GM12878 (cell line): ENCODE results near the gene HMCN1. TPM values are rescaled to one million over a fixed set of nuclear protein-coding genes. Genes with fewer than 3 reads are reported as not detected.

Experiments used
- ATAC-seq: fragments of 200-7000 bp; cut with Tn5 transposase; 3 replicates; pipeline ENCODE4 v1.9.1; 2020; ENCODE audit warnings: mild to moderate bottlenecking, moderate library complexity
- BruUV-seq: library from RNA; stranded (reverse); fragments of 400-500 nt; replicated peaks from 2 replicates; lab custom pipeline; 2021; lab: Mats Ljungman, UMichigan
- CTCF ChIA-PET: fragments of 300-600 bp; sonication (Branson Sonifier 250); formaldehyde crosslinking; extraction: SDS; loops from one replicate; lab custom pipeline; 2021; ENCODE audit warnings: inconsistent platforms; lab: Yijun Ruan, JAX
- POLR2A ChIA-PET: fragments of 350-600 bp; formaldehyde crosslinking; extraction: SDS; loops from one replicate; lab custom pipeline; 2021; ENCODE audit warnings: inconsistent platforms; lab: Charles Lee
- RAD21 ChIA-PET: fragments of 300-600 bp; sonication (Branson Sonifier 250); formaldehyde crosslinking; loops from one replicate; lab custom pipeline; 2023; ENCODE audit warnings: antibody characterized with exemption; ENCODE audit not compliant: unreplicated experiment; lab: Charles Lee
- SMC1A ChIA-PET: fragments of 300-600 bp; sonication (Branson Sonifier 250); formaldehyde crosslinking; loops from one replicate; lab custom pipeline; 2023; ENCODE audit not compliant: unreplicated experiment, uncharacterized antibody; lab: Charles Lee
- DNase-seq: peaks from one replicate; pipeline ENCODE4 v3.0.0-alpha.2; 2011; ENCODE audit warnings: low read depth, low spot score
- FAIRE-seq: peaks from 3 replicates; lab custom pipeline; 2011; peaks lifted over from hg19 to GRCh38; lab: Jason Lieb, UNC
- H2AFZ ChIP-seq: 2 replicates; pipeline ENCODE4 v1.6.0; 2011; ENCODE audit warnings: low read depth, low read length, control low read depth; ENCODE audit not compliant: control insufficient read depth
- H3K27ac ChIP-seq: 2 replicates; pipeline ENCODE4 v1.5.1; 2011; ENCODE audit warnings: control low read depth; ENCODE audit not compliant: control insufficient read depth, insufficient read depth
- H3K27me3 ChIP-seq, 2 experiments: replicated peaks in 1 of 2; 2 replicates each; pipeline versions ENCODE4 v1.6.0 to v1.6.1; 2011; ENCODE audit warnings: low read length in 1 of 2; ENCODE audit not compliant: control insufficient read depth in 2 of 2, insufficient read depth in 2 of 2
- H3K36me3 ChIP-seq, 2 experiments: 2 replicates each; pipeline ENCODE4 v1.5.1; 2011; ENCODE audit warnings: low read length in 1 of 2; ENCODE audit not compliant: control insufficient read depth in 2 of 2, insufficient read depth in 2 of 2
- H3K4me1 ChIP-seq: 2 replicates; pipeline ENCODE4 v1.6.1; 2011; ENCODE audit warnings: mild to moderate bottlenecking, low read length, moderate library complexity, mixed read lengths; ENCODE audit not compliant: control insufficient read depth, insufficient read depth
- H3K4me2 ChIP-seq: 2 replicates; pipeline ENCODE4 v1.6.0; 2011; ENCODE audit warnings: control low read depth; ENCODE audit not compliant: control insufficient read depth, insufficient read depth
- H3K4me3 ChIP-seq: fragments of 200-600 bp; sonication (generic); 2 replicates; pipeline ENCODE4 v1.5.1; 2016
- H3K79me2 ChIP-seq: 2 replicates; pipeline ENCODE4 v1.6.0; 2011; ENCODE audit warnings: low read length; ENCODE audit not compliant: control insufficient read depth, insufficient read depth
- H3K9ac ChIP-seq: 2 replicates; pipeline ENCODE4 v1.8.0; 2011; ENCODE audit warnings: low read length, control low read depth, mixed read lengths; ENCODE audit not compliant: control insufficient read depth, insufficient read depth
- H3K9me3 ChIP-seq: replicated peaks from 3 replicates; pipeline ENCODE4 v1.5.1; 2011; ENCODE audit warnings: mild to moderate bottlenecking, low read length; ENCODE audit not compliant: control insufficient read depth, insufficient read depth
- H4K20me1 ChIP-seq: 2 replicates; pipeline ENCODE4 v1.6.0; 2011; ENCODE audit not compliant: control insufficient read depth, insufficient read depth
- FOXM1 ChIP-seq: IDR thresholded peaks from 2 replicates; pipeline ENCODE4 v1.6.1; 2012; ENCODE audit warnings: low read depth, mild to moderate bottlenecking, inconsistent platforms, low read length, moderate library complexity
- MYB ChIP-seq: fragments of 150-350 bp; IDR thresholded peaks from 2 replicates; pipeline ENCODE4 v1.6.1; 2014; ENCODE audit warnings: mild to moderate bottlenecking, low read depth, low read length, borderline replicate concordance
- NFXL1 ChIP-seq: fragments of 450-650 bp; IDR thresholded peaks from 2 replicates; pipeline ENCODE4 v1.6.1; 2017; ENCODE audit warnings: antibody characterized with exemption, mild to moderate bottlenecking, borderline replicate concordance
- POLR2AphosphoS5 ChIP-seq: IDR thresholded peaks from 2 replicates; pipeline ENCODE4 v1.6.1; 2011; ENCODE audit warnings: mild to moderate bottlenecking, low read length, inconsistent platforms
- POU2F2 ChIP-seq: IDR thresholded peaks from 3 replicates; pipeline ENCODE4 v1.6.1; 2011; ENCODE audit warnings: low read depth, mild to moderate bottlenecking, low read length, borderline replicate concordance
- SIN3A ChIP-seq: IDR thresholded peaks from 2 replicates; pipeline ENCODE4 v1.6.1; 2012; ENCODE audit warnings: low read depth, low read length, improper control_type of control experiment
- SP1 ChIP-seq: IDR thresholded peaks from one replicate; pipeline ENCODE4 v1.6.1; 2011; ENCODE audit warnings: low read depth, low read length
- ZBED1 ChIP-seq: IDR thresholded peaks from 2 replicates; pipeline ENCODE4 v1.6.1; 2016; ENCODE audit warnings: borderline replicate concordance
- ZNF24 ChIP-seq: fragments of 450-650 bp; IDR thresholded peaks from 2 replicates; pipeline ENCODE4 v1.6.1; 2017; ENCODE audit warnings: antibody characterized with exemption, mild to moderate bottlenecking
- ZZZ3 ChIP-seq: IDR thresholded peaks from 2 replicates; pipeline ENCODE4 v1.6.1; 2011; ENCODE audit warnings: low read depth; ENCODE audit not compliant: control insufficient read depth, insufficient read length
- WGBS: methylation state at CpG from one replicate; pipeline ENCODE4 v1.1.6; 2016; ENCODE audit warnings: low lambda C conversion rate; ENCODE audit not compliant: insufficient replicate concordance, insufficient coverage; ENCODE audit errors: missing lambda C conversion rate; 5-methylcytosine and 5-hydroxymethylcytosine counted together
- in situ Hi-C: fragments of 300-500 bp; cut with MboI; formaldehyde crosslinking; loops from 9 replicates; pipeline ENCODE4 v1.14.3; 2018; ENCODE audit warnings: mixed read lengths
- intact Hi-C: fragments of 100-400 bp; cut with micrococcal nuclease; formaldehyde crosslinking; loops from one replicate; pipeline ENCODE4 v1.14.2; 2022; ENCODE audit not compliant: unreplicated experiment
- polyA plus RNA-seq, 11 experiments: library from polyadenylated mRNA; depleted of rRNA in 4 of 11; unstranded in 6 of 11; stranded (reverse) in 5 of 11; fragments of >200 nt; fragmentation: Nextera tagmentation in 4 of 11; fragmentation: Illumina TruSeq in 1 of 11; extraction: Ambion mirVana in 4 of 11; extraction: Trizol in 1 of 11; gene quantifications; 1 replicate in 1 of 11; 2 replicates in 10 of 11; pipeline versions ENCODE4 v1.2.1 to v1.2.3, GENCODE V29; 2011 to 2016; ENCODE audit warnings: inconsistent platforms in 2 of 11, missing spikeins in 2 of 11, low read depth in 1 of 11
- total RNA-seq, 4 experiments: library from RNA; depleted of rRNA in 3 of 4; stranded (reverse); fragments of >200 nt in 3 of 4; fragmentation: Illumina TruSeq in 1 of 4; extraction: Trizol in 1 of 4; gene quantifications; 2 replicates each; pipeline versions ENCODE4 v1.2.1 to v1.2.3, GENCODE V29; 2013 to 2021
- TF ChIP-seq, protein P1 (sequence below): IDR thresholded peaks from 2 replicates; pipeline ENCODE4 v1.6.1; 2011; ENCODE audit warnings: low read depth, low read length, improper control_type of control experiment, borderline replicate concordance
- TF ChIP-seq, protein P2 (sequence below): fragments of 450-650 bp; IDR thresholded peaks from 2 replicates; pipeline ENCODE4 v1.6.1; 2017; ENCODE audit warnings: mild to moderate bottlenecking, moderate library complexity
- TF ChIP-seq, protein P3 (sequence below): IDR thresholded peaks from 2 replicates; pipeline ENCODE4 v1.6.1; 2012; ENCODE audit warnings: low read depth, low read length, improper control_type of control experiment

The HMCN1 gene
- total and polyA plus RNA-seq, 10 of the 15 experiments (the other 5 are each of a cell fraction or from before 2014, with no cell fraction given), result under 0.01 to 0.07 TPM; not detected in 8

DNA sequence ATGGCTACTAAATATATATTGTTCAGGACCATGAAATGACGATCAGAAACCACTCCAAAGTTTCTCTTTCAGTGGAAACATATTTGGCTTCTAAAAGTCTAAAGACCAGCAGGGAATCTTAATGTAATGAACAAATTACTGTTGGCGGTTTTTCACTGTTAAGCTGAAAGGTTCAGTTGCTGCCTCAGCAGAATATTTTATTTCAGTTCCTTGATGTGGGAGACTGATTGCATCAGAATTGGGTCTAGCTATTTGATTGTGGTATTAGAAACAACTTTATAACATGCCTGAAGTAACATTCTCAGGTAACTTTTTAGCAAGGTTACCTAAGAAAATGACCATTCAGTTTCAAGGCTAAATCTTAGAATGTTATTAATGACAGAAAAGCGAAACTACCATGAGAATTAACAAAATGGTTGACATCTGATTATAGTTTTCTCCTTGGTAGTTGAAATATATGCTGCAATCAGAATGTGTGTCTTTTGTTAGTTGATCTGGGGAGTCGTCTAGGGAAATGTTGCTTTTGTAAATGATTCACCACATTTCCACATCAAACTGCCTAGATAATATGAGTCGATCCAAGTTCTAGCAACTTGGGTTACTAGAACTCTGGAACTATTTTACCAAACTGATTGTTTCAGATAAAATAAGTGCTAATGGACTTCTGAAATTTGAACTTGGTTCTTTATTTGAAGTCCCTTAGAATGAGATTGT is 200.4 kb downstream of the HMCN1 start:
- no peak overlapping the region for H3K4me2 ChIP-seq
- in situ Hi-C loops, result no loop called here

DNA sequence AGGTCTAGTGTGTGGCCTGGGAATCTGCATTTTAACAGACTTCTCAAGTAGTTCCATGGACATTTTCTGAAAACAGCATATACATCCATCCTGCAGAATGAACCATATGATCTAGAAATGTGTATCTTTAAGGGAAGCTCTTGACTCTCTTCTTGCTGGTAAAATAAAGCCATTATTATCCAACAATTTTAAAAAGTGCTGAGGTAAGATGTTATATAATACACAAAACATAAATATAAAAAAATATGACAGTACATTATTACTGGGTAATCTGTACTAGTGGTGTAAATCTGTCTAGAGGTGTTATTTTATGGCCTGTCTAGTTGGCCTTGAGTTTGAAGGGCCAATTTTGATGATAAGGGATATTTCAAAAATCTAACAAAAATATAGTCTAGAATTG is 201.2 kb downstream of the HMCN1 start:
- Histone ChIP-seq H3K9ac (no peak overlapping the region), H3K4me2 (no peak overlapping the region), H3K36me3 (no peaks in the 10 kb centered on the region), H3K4me3 (no peak overlapping the region), H3K27me3 (no peaks in the 10 kb centered on the region), H3K9me3 (no peaks in the 10 kb centered on the region), H4K20me1 (no peaks in the 10 kb centered on the region), H3K27ac (no peak overlapping the region), H3K79me2 (no peaks in the 10 kb centered on the region), H2AFZ (no peak overlapping the region), H3K4me1 (no peaks in the 10 kb centered on the region)
- FAIRE-seq, result no peak
- ATAC-seq, result no peak
- no peak for DNase-seq
- RAD21 ChIA-PET, result no interaction called here
- SMC1A ChIA-PET, result no interaction called here
- POLR2A ChIA-PET, result no interaction called here
- no TSS peak for BruUV-seq
- CTCF ChIA-PET, result no interaction called here
- in situ Hi-C loops (no loop called here), intact Hi-C loops (no loop called here)
- TF ChIP-seq SIN3A, result no peak
- no peak for TF ChIP-seq FOXM1
- TF ChIP-seq, protein P1, sequence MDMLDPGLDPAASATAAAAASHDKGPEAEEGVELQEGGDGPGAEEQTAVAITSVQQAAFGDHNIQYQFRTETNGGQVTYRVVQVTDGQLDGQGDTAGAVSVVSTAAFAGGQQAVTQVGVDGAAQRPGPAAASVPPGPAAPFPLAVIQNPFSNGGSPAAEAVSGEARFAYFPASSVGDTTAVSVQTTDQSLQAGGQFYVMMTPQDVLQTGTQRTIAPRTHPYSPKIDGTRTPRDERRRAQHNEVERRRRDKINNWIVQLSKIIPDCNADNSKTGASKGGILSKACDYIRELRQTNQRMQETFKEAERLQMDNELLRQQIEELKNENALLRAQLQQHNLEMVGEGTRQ, result no peak
- TF ChIP-seq, protein P2, sequence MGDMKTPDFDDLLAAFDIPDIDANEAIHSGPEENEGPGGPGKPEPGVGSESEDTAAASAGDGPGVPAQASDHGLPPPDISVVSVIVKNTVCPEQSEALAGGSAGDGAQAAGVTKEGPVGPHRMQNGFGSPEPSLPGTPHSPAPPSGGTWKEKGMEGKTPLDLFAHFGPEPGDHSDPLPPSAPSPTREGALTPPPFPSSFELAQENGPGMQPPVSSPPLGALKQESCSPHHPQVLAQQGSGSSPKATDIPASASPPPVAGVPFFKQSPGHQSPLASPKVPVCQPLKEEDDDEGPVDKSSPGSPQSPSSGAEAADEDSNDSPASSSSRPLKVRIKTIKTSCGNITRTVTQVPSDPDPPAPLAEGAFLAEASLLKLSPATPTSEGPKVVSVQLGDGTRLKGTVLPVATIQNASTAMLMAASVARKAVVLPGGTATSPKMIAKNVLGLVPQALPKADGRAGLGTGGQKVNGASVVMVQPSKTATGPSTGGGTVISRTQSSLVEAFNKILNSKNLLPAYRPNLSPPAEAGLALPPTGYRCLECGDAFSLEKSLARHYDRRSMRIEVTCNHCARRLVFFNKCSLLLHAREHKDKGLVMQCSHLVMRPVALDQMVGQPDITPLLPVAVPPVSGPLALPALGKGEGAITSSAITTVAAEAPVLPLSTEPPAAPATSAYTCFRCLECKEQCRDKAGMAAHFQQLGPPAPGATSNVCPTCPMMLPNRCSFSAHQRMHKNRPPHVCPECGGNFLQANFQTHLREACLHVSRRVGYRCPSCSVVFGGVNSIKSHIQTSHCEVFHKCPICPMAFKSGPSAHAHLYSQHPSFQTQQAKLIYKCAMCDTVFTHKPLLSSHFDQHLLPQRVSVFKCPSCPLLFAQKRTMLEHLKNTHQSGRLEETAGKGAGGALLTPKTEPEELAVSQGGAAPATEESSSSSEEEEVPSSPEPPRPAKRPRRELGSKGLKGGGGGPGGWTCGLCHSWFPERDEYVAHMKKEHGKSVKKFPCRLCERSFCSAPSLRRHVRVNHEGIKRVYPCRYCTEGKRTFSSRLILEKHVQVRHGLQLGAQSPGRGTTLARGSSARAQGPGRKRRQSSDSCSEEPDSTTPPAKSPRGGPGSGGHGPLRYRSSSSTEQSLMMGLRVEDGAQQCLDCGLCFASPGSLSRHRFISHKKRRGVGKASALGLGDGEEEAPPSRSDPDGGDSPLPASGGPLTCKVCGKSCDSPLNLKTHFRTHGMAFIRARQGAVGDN, result no peak
- no peak for TF ChIP-seq POLR2AphosphoS5
- TF ChIP-seq ZNF24, result no peak
- no peak for TF ChIP-seq ZBED1
- TF ChIP-seq, protein P3, sequence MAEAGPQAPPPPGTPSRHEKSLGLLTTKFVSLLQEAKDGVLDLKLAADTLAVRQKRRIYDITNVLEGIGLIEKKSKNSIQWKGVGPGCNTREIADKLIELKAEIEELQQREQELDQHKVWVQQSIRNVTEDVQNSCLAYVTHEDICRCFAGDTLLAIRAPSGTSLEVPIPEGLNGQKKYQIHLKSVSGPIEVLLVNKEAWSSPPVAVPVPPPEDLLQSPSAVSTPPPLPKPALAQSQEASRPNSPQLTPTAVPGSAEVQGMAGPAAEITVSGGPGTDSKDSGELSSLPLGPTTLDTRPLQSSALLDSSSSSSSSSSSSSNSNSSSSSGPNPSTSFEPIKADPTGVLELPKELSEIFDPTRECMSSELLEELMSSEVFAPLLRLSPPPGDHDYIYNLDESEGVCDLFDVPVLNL, result no peak
- TF ChIP-seq ZZZ3, result no peak
- TF ChIP-seq POU2F2, result no peak

More for the DNA sequence above, 200.4 kb downstream of the HMCN1 start:
- no peak for FAIRE-seq
- ChIA-PET CTCF (no interaction called here), RAD21 (no interaction called here), POLR2A (no interaction called here), SMC1A (no interaction called here)
- intact Hi-C loops, result no loop called here
- no peak for DNase-seq
- 36% methylated on average over 5 of the region's 5 CpGs for WGBS
- H3K36me3 ChIP-seq, result no peaks in the 10 kb centered on the region
- no TSS peak for BruUV-seq
- H3K4me1 ChIP-seq, result no peaks in the 10 kb centered on the region
- H3K9me3 ChIP-seq, result no peaks in the 10 kb centered on the region
- no peaks in the 10 kb centered on the region for H3K27me3 ChIP-seq
- H3K9ac ChIP-seq, result no peak overlapping the region
- no peak overlapping the region for H2AFZ ChIP-seq
- no peak overlapping the region for H3K4me3 ChIP-seq
- H4K20me1 ChIP-seq, result no peaks in the 10 kb centered on the region
- no peak overlapping the region for H3K27ac ChIP-seq
- no peaks in the 10 kb centered on the region for H3K79me2 ChIP-seq
- TF ChIP-seq MYB, result no peak
- TF ChIP-seq SP1, result no peak
- no peak for TF ChIP-seq NFXL1
- TF ChIP-seq FOXM1, result no peak
- no peak for ATAC-seq
